ENCODE data around the gene APBB1IP.

- TF ChIP-seq, protein P1, sequence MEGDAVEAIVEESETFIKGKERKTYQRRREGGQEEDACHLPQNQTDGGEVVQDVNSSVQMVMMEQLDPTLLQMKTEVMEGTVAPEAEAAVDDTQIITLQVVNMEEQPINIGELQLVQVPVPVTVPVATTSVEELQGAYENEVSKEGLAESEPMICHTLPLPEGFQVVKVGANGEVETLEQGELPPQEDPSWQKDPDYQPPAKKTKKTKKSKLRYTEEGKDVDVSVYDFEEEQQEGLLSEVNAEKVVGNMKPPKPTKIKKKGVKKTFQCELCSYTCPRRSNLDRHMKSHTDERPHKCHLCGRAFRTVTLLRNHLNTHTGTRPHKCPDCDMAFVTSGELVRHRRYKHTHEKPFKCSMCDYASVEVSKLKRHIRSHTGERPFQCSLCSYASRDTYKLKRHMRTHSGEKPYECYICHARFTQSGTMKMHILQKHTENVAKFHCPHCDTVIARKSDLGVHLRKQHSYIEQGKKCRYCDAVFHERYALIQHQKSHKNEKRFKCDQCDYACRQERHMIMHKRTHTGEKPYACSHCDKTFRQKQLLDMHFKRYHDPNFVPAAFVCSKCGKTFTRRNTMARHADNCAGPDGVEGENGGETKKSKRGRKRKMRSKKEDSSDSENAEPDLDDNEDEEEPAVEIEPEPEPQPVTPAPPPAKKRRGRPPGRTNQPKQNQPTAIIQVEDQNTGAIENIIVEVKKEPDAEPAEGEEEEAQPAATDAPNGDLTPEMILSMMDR (IDR thresholded peaks at IDR 0.05): no peak
- TF ChIP-seq EP300 (IDR thresholded peaks at IDR 0.05): no peak
Measured at GRCh38 chr10:26573674-26574073, 135.5 kb downstream of the APBB1IP start.

Data from esophagus muscularis mucosa (tissue), 3 donors.